Activated CD4-positive, alpha-beta T cell treated with anti-CD3 and anti-CD28 coated beads for 4 hours (primary cell): ENCODE results near the gene ZNF407.
"Not testable (repeated sequence)": the region's sequence is repeated elsewhere in the genome, so short reads cannot be mapped to it uniquely, and the experiment has no call there.

Experiments used
- DNase-seq, 2 donors: peaks; one replicate each; pipeline ENCODE4 v3.0.0-alpha.2; 2020

The ZNF407 gene

DNA sequence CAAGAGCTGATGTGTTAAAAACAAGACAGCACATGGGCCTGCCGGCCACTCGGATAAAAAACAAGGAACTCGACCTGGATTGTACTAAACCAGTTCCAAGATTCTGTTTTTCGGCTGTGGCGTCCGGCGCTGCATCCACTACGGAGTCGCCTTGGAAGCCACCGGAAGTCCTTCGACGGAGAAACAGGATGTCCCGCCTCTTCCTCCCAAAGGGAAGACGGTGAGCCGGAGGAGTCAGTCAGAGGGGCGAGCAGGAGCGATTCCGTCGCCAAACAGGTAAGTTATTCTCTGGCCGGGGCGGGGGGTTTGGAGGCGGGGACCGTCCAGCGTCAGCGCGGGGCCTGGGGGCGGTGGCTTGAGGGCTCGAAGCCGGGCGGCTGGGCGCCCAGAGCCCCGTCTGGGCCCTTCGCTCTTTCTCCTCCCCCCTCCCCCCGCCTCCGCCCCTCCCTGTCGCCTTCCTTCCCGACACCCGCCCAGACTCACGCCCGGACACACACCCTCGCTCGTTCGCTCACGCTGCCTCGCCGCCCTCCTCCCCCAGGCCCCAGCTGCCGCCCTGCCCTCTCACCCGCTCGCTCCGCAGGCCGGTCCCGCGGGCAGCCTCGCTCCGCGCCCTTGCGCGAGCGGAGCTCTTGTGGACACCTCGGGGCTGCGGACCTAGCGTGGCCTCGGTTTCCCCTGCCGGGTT lies at the start of gene ZNF407:
ZNF407 (plus strand) TSS at position 209 of the 688 bp plus-strand sequence. CDS start 33,150 bp downstream, outside the sequence.
- DNase-seq, result peak; percentile 84 to 87

DNA sequence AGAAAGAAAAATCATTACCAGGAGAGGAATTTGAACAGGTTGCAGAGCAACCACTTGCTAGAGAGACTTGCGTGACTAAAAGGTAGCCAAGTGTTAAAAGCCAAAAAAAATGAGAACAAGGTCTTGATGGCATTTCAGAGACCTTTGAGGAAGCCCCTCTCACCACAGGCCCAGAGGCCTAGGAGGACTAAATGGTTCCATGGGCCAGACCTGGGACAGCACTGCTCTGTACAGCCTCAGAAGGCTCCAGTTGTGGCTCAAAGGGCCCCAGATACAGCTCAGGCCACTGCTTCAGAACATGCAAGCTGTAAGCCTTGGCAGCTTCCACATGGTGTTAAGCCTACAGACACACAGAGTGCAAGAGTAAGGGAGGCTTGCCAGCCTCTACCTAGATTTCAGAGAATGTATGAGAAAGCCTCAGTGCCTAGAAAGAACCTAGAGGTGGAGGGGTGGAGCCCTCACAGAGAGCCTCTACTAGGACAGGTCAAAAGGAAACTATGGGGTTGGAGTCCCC lies 48.0 kb upstream of the ZNF407 start:
- DNase-seq, result no peak

DNA sequence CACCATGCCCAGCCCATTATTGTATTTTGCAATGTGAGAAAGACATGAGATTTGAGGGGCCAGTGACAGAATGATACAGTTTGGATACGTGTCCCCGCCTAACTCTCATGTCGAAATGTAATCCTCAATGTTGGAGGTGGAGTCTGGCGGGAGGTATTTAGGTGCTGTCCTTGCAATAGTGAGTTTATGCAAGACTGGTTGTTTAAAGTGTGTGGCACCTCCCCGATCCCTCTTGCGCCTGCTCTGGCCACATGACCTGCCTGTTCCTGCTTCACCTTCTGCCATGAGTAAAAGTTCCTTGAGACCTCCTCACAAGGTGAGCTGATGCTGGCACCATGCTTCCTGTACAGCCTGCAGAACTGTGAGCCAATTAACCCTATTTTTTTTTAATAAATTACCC lies 46.8 kb upstream of the ZNF407 start:
- no peak for DNase-seq

DNA sequence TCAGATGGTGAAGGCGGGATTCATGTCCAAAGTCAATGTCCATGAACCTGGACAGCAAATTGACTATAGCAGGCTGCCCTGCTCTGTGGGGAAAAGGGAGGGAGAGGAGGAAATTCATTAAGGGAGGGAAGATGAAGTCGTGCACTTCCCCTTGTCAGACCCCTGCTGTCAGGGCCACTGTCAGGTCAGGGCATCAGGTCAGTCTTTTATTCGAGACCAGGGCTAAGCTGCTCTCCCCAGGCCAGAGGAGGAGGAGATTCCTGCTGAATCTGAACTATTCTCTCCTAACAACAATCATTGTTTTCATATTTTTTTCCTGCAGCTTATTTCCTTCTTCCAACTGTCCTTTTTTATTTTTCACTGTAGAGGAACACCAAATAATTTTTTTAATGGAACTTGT lies 46.2 kb upstream of the ZNF407 start:
- no peak for DNase-seq

DNA sequence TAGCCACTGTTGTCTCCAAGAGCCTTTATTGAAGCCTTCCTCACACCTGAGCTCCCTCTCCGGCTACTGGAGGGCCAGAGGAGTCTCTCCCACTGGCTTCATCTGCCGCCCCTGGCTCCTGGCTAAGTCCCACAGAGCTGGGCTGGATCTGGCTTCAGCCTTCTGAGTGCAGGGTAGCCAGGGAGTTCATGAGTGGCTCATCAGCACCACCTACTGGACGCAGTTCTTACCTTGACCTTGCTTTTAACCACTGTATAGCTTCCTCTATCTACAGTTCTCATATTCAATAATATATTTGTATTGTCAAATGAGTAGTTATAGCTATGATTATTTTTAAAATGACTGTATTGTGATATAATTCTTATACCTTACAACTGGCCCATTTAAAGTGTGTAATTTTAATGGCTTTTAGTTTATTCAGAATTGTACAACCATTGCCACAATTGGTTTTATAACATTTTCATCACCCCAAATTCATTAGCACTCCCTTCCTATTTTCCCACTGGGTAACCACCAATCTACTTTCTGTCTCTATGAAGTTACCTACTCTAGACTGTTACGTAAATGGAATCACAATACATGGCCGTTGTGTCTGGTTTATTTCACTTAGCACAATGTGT lies 45.6 kb upstream of the ZNF407 start:
- peak; percentile 69 to 79 for DNase-seq

- no peak for DNase-seq
Measured at GRCh38 chr18:74556126-74556525, 41.5 kb upstream of the ZNF407 start.

GRCh38 chr18:74558096-74558495 lies 39.6 kb upstream of the ZNF407 start:
- no peak for DNase-seq

DNA sequence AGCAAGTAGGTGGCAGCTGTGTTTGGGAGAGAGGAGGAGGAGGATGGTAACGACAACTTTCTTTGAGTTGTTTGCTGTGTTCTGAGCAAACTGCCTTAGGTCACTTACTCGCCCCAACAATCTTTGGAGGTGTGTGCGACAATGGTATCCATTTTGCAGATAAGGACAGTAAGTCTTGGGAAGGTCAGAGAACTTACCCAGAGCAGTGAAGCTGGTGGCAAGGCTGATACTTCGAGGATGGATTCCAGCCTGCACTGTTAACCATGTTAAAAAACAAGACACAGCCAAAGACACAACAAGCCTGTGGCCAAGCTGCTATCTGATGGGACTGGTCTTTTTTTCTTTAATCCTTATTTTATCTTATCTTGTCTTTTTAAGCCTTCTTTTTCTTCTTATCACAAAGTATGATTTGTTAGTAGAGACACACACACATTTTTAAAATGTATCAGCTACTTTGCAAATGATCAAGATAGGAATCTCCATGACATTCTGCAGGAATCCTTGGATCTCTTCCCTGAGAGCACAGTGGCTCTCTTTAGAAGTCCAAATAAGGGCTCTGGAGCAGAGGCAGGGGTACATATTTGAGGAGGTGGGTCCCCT lies 35.4 kb upstream of the ZNF407 start:
- no peak for DNase-seq

DNA sequence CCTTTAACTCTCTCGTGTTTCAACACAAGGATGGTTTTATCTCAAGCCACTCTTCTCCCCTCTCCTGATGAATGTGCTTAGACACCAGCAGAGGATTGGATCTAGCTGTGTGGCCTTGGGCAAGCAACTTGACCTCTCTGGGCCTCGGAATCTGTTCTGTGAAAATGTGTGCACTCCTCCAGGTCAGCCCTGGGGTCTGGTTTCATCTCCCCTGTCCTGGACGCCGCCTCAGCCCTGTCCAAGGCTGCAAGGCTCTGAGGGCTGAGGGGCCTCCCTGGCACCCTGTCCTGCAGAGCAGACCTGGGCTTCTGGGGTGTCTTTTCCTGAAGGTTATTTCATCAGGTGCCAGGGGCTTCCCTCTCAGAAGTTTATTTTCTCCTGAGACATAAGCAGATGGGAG lies 34.9 kb upstream of the ZNF407 start:
- no peak for DNase-seq

DNA sequence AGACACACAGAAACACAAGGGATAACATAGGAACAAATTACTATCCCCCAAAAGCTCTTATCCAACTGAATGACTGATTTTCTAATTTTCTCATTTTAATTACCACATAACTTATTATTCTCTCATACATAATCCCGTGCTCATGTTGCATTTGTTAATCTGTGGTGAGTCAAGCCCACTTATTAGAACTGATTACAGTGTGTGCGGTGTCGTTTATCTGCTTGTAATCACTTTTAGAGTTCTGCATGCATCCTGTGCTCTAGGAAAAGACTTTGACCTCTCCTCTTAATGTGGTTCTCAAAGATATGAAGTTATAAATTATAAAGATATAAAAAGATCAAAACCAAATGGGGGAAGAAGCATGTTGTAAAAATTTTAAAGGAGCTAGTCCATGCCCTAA lies 33.7 kb upstream of the ZNF407 start:
- DNase-seq, result no peak

DNA sequence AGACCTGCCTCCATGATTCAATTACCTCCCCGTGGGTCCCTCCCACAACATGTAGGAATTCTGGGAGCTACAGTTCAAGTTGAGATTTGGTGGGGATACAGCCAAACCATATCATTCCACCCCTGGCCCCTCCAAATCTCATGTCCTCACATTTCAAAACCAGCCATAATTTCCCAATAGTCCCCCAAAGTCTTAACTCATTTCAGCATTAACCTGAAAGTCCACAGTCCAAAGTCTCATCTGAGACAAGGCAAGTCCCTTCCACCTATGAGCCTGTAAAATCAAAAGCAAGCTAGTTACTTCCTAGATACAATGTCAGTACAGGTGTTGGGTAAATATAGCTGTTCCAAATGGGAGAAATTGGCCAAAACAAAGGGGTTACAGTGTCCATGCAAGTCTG lies 32.5 kb upstream of the ZNF407 start:
- not testable (repeated sequence) for DNase-seq

DNA sequence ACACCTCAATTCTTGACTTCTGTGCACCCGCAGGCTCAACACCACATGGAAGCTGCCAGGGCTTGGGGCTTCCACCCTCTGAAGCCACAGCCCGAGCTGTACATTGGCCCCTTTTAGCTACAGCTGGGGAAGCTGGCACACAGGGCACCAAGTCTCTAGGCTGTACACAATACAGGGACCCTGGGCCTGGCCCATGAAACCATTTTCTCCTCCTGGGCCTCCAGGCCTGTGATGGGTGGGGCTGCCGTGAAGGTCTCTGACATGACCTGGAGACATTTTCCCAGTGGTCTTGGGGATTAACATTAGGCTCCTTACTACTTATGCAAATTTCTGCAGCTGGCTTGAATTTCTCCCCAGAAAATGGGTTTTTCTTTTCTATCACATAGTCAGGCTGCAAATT lies 31.7 kb upstream of the ZNF407 start:
- DNase-seq, result not testable (repeated sequence)

DNA sequence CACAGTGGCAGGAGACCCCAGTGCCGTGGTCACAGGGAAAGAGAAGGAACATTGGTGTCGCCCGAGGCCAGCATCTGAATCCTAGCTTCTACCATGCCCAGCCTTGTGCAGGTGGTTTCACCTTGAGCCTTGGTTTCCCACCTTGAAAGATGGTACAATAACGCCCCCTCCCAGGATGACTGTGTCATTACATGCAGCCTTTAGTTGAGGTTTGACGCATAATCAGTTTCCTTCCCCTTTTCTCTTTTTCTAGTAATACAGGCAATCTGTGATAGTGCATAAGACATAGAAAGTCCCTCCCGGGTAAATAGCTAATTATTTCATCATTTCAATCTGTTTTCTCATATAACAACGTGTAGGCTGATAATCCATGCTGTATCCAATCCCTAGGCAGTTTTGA lies 29.8 kb upstream of the ZNF407 start:
- DNase-seq, result no peak

- DNase-seq, result no peak
Measured at GRCh38 chr18:74569401-74569800, 28.3 kb upstream of the ZNF407 start.

DNA sequence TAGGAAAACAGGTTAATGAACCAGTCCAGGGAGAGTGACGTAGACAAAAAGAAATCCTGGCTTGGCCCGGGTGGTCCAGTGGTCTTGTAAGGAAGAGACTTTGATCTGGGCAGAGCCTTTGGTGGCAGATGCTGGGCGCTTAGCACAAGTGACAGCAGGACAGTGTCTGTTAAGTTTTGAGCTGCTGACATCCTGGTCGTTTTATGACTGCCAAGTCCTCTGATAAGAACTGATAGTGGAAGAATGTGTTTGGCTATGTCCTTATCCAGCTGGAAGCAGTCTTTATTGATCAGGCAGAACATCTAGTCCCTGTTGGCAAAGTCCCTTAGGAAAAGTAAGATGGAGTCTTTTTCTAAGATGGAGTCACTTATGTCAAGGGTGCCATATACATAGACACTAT lies 27.4 kb upstream of the ZNF407 start:
- no peak for DNase-seq

DNA sequence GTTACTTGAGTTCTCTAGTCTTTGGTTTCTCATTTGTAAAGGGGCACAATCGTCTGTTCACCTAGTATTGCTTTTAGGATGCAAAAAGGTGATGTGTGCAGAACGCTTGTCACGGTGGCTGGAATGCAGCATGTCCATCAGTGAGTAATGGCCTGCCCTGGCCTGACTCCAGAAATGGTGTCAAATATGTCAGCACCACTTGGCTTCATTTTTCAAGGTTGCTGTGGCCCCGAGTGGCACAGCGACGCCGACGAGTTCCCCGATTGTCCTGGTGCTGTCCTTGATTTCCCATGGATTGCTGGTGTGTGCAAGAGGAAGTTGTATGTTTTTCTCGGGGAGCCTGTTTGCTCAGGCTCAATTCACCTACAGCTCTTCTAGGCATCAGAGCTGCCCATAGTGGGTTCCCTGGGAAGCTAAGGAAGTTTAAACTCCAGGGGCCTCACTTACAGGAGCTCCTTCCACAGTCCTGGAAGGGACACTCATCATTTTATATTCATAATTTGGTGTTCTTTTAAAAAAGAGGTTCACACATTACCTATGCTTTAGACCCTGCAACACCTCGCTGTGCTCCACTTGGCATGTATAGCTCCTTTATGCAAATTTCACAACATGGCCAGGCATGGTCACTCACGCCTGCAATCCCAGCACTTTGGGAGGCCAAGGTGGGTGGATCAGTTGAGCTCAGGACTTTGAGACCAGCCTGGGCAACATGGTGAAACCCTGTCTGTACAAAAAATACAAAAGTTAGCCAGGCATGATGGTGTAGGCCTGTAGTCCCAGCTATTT lies 25.6 kb upstream of the ZNF407 start:
- no peak for DNase-seq

DNA sequence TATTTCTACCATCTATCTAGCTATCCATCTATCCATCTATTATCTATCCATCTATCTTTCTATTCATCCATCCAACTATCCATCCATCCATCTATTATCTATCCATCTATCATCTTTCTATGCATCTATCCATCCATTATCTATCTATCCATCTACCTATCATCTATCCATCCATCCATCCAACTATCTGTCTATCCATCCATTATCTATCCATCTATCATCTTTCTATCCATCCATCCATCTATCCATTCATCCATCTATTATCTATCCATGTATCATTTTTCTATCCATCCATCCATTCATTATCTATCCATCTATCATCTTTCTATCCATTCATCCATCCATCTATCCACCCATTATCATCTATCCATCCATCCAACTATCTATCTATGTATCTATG lies 24.6 kb upstream of the ZNF407 start:
- DNase-seq, result no peak

DNA sequence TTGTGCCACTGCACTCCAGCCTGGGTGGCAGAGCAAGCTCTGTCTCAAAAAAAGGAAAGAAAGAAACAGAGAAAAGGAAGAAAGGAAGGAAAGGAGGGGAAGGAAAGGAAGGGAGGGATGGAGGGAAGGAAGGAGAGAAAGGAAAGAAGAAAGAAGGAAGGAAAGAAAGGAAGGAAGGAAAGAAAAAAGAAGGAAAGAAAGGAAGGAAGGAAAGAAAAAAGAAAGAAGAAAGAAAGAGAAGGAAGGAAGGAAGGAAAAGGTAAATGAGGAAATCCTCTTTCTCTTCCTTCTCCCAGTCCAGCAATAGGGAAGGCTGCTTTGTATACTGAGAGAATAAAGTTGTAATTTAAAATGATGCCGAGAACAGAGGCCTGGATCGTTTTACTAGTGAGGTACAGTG lies 22.8 kb upstream of the ZNF407 start:
- no peak for DNase-seq

- no peak for DNase-seq
Measured at GRCh38 chr18:74577019-74577418, 20.7 kb upstream of the ZNF407 start.

DNA sequence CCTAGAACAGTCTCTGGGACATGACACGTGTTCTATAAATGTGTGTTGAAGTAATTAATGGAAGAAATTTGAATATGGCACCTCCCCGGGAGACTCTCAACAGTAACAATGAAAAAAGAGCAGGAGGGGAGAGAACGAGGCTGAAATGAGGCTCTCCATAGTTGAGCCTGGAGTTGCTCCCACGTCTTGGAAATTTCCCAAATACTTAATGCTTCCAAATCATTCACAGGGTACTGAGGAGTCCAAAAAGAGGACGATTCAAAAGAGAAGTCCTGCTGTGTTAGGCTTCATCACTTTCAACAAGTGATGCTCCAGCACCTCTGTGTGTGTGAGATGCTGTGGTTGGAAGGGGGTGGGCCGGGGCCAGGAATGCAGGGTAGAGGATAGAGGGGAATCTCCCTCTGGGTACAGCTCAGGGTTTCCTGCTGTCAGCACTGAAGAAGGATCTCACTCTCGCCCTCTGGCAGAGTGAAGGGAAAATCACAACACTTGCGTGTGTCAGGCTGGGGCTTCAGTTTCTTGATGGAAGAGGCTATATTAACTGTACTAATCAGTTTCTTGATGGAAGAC lies 18.1 kb upstream of the ZNF407 start:
- no peak for DNase-seq

DNA sequence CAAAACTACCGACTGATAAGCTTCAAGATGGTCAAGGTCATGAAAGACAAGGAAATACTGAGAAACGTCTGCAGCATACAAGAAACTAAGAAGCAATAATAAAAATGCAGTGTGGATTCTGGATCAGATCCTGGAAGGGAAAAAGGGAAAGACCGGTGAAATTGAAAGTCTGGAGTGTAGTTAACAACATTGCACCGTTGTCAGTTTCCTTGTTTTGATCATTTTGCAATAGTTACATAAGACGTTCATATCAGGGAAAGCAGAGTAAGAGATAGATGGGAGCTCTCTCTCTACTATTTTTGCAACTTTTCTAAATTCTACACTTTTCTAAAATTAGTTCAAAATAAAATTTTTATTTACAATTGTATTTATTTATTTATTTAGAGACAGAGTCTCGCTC lies 15.0 kb upstream of the ZNF407 start:
- DNase-seq, result no peak

DNA sequence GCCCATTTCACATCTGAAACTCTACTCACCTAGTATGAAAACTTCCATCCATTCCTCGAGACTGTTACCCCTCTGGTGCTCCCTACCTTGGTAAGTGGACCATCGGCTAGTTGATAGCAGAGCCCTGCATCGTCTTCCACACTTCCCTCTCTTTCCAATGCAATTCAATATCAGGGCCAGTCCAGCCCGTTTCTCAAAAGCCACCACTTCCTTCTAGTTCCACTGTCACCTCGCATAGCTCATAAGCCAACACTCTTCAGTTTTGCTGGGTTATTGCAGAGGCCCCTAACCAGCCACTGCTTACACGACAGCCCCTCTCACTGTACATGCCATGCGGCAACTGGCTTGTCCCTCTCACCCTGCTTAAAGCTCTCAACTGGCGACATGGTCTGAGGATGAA lies 10.2 kb upstream of the ZNF407 start:
- no peak for DNase-seq

GRCh38 chr18:74589021-74589420 lies 8.6 kb upstream of the ZNF407 start:
- no peak for DNase-seq
